H1 (cell line): ENCODE data around the gene ATG7. TPM values are rescaled to one million over a fixed set of nuclear protein-coding genes. Genes with fewer than 3 reads are reported as not detected.

Experiments used
- CTCF ChIA-PET: fragments of 300-600 bp; sonication (Branson Sonifier 250); formaldehyde crosslinking; loops from one replicate; lab custom pipeline; 2021; ENCODE audit not compliant: partially characterized antibody; lab: Charles Lee
- POLR2A ChIA-PET: fragments of 300-600 bp; sonication (Branson Sonifier 250); formaldehyde crosslinking; loops from one replicate; lab custom pipeline; 2021; ENCODE audit warnings: inconsistent platforms; ENCODE audit not compliant: partially characterized antibody; lab: Charles Lee
- DNase-seq, 2 experiments: peaks; one replicate each; pipeline versions ENCODE4 v3.0.0 to v3.0.0-alpha.2; 2010 to 2022; ENCODE audit warnings: low spot score in 2 of 2, low read depth in 1 of 2, mixed read lengths in 1 of 2
- FAIRE-seq: peaks from 2 replicates; lab custom pipeline; 2011; peaks lifted over from hg19 to GRCh38; lab: Jason Lieb, UNC
- H2AFZ ChIP-seq: 2 replicates; pipeline ENCODE4 v1.8.1; 2012; ENCODE audit warnings: low read length, inconsistent platforms
- H2AK5ac ChIP-seq: 2 replicates; pipeline ENCODE4 v1.6.1; 2013; ENCODE audit warnings: low read depth, low read length
- H2BK120ac ChIP-seq: replicated peaks from 2 replicates; pipeline ENCODE3; 2013; ENCODE audit warnings: low read depth, low read length, inconsistent platforms
- H2BK12ac ChIP-seq: 2 replicates; pipeline ENCODE4 v1.6.1; 2013; ENCODE audit warnings: low read depth, low read length
- H2BK15ac ChIP-seq: 2 replicates; pipeline ENCODE4 v1.6.1; 2013; ENCODE audit warnings: low read length
- H2BK20ac ChIP-seq: 2 replicates; pipeline ENCODE4 v1.6.1; 2013; ENCODE audit warnings: low read length
- H2BK5ac ChIP-seq: 2 replicates; pipeline ENCODE4 v1.6.1; 2013; ENCODE audit warnings: low read depth, low read length
- H3K14ac ChIP-seq: 2 replicates; pipeline ENCODE4 v1.6.1; 2013; ENCODE audit warnings: inconsistent platforms; ENCODE audit not compliant: insufficient read length
- H3K18ac ChIP-seq: 2 replicates; pipeline ENCODE4 v1.6.1; 2013; ENCODE audit warnings: low read length; ENCODE audit errors: extremely low read depth
- H3K23ac ChIP-seq: 2 replicates; pipeline ENCODE4 v1.6.1; 2013; ENCODE audit warnings: inconsistent platforms; ENCODE audit not compliant: insufficient read length
- H3K23me2 ChIP-seq: 2 replicates; pipeline ENCODE4 v1.6.1; 2013; ENCODE audit warnings: low read depth, low read length
- H3K27ac ChIP-seq: 2 replicates; pipeline ENCODE4 v1.6.1; 2011; ENCODE audit warnings: low read depth, low read length, inconsistent platforms
- H3K27me3 ChIP-seq, 4 experiments: replicated peaks in 1 of 4; 1 replicate in 1 of 4; 2 replicates in 3 of 4; pipeline versions ENCODE4 v1.6.1 to v1.8.1; 2011 to 2013; ENCODE audit warnings: low read length in 3 of 4, mild to moderate bottlenecking in 3 of 4, inconsistent platforms in 2 of 4, mixed read lengths in 2 of 4, moderate library complexity in 1 of 4; ENCODE audit not compliant: control insufficient read depth in 3 of 4, insufficient read depth in 3 of 4; ENCODE audit errors: extremely low read depth in 1 of 4
- H3K36me3 ChIP-seq, 4 experiments: 2 replicates each; pipeline versions ENCODE4 v1.6.1 to v1.8.1; 2011 to 2013; ENCODE audit warnings: mild to moderate bottlenecking in 4 of 4, low read length in 3 of 4, moderate library complexity in 2 of 4, control low read depth in 1 of 4, inconsistent platforms in 1 of 4; ENCODE audit not compliant: insufficient read depth in 4 of 4, control insufficient read depth in 2 of 4
- H3K4ac ChIP-seq: replicated peaks from 2 replicates; pipeline ENCODE3; 2013; ENCODE audit warnings: low read length, low read depth, mixed read lengths, inconsistent platforms; ENCODE audit not compliant: insufficient read length
- H3K4me1 ChIP-seq, 4 experiments: replicated peaks in 1 of 4; 1 replicate in 1 of 4; 2 replicates in 3 of 4; pipeline versions ENCODE4 v1.6.1 to v1.8.1; 2011 to 2013; ENCODE audit warnings: low read length in 3 of 4, inconsistent platforms in 2 of 4, mixed read lengths in 1 of 4; ENCODE audit not compliant: insufficient read depth in 4 of 4, control insufficient read depth in 3 of 4
- H3K4me2 ChIP-seq, 2 experiments: 2 replicates each; pipeline versions ENCODE4 v1.6.1 to v1.8.1; 2011 to 2013; ENCODE audit warnings: low read depth in 2 of 2, low read length in 2 of 2, control low read depth in 1 of 2, inconsistent platforms in 1 of 2, mild to moderate bottlenecking in 1 of 2; ENCODE audit not compliant: insufficient read depth in 1 of 2
- H3K4me3 ChIP-seq, 4 experiments: fragments of 200-600, 300-600 bp in 1 of 4; sonication (generic), shearing (Covaris generic), sonication (Bioruptor Twin) in 1 of 4; 2 replicates each; pipeline versions ENCODE4 v1.5.1 to v1.8.1; 2011 to 2016; ENCODE audit warnings: low read length in 4 of 4, low read depth in 3 of 4, control low read depth in 2 of 4, inconsistent platforms in 2 of 4, mild to moderate bottlenecking in 2 of 4, mixed read lengths in 1 of 4, moderate library complexity in 1 of 4; ENCODE audit not compliant: insufficient read depth in 2 of 4; ENCODE audit errors: extremely low read depth in 1 of 4
- H3K56ac ChIP-seq: replicated peaks from 2 replicates; pipeline ENCODE3; 2013; ENCODE audit warnings: low read depth, mild to moderate bottlenecking, mixed read lengths, low read length, inconsistent platforms; ENCODE audit not compliant: insufficient read length
- H3K79me1 ChIP-seq: 2 replicates; pipeline ENCODE4 v1.6.1; 2013; ENCODE audit warnings: low read depth, low read length, control low read depth
- H3K79me2 ChIP-seq, 2 experiments: 2 replicates each; pipeline versions ENCODE4 v1.6.1 to v1.8.1; 2012 to 2013; ENCODE audit warnings: low read length in 2 of 2, mild to moderate bottlenecking in 2 of 2, inconsistent platforms in 1 of 2; ENCODE audit not compliant: insufficient read depth in 2 of 2, control insufficient read depth in 1 of 2
- H3K9ac ChIP-seq, 4 experiments: replicated peaks in 1 of 4; 1 replicate in 1 of 4; 2 replicates in 3 of 4; pipeline versions ENCODE4 v1.6.1 to v1.8.1; 2011 to 2013; ENCODE audit warnings: low read depth in 3 of 4, low read length in 3 of 4, control low read depth in 2 of 4, mild to moderate bottlenecking in 2 of 4, moderate library complexity in 2 of 4, inconsistent platforms in 1 of 4; ENCODE audit errors: extremely low read depth in 1 of 4
- H3K9me3 ChIP-seq, 2 experiments: 2 replicates each; pipeline versions ENCODE4 v1.6.1 to v1.8.1; 2012 to 2013; ENCODE audit warnings: mild to moderate bottlenecking in 2 of 2, moderate library complexity in 2 of 2, control low read depth in 1 of 2, inconsistent platforms in 1 of 2, low read depth in 1 of 2, low read length in 1 of 2, mixed read lengths in 1 of 2; ENCODE audit not compliant: insufficient read depth in 2 of 2
- H4K20me1 ChIP-seq, 2 experiments: replicated peaks in 1 of 2; 2 replicates each; pipeline versions ENCODE3 to v1.8.1; 2011 to 2013; ENCODE audit warnings: inconsistent platforms in 2 of 2, low read length in 2 of 2, mild to moderate bottlenecking in 1 of 2; ENCODE audit not compliant: insufficient read depth in 2 of 2, control insufficient read depth in 1 of 2
- H4K5ac ChIP-seq: 2 replicates; pipeline ENCODE4 v1.6.1; 2013; ENCODE audit warnings: low read length, low read depth, mixed read lengths, inconsistent platforms; ENCODE audit not compliant: insufficient read length
- H4K8ac ChIP-seq: 2 replicates; pipeline ENCODE4 v1.8.0; 2013; ENCODE audit warnings: mild to moderate bottlenecking, moderate library complexity, low read length, inconsistent platforms; ENCODE audit not compliant: insufficient read depth; ENCODE audit errors: extremely low read depth
- H4K91ac ChIP-seq: replicated peaks from 2 replicates; pipeline ENCODE3; 2013; ENCODE audit warnings: low read length, mixed read lengths, inconsistent platforms; ENCODE audit not compliant: insufficient read length
- BCL11A ChIP-seq, 2 experiments: IDR thresholded peaks; one replicate each; pipeline ENCODE4 v1.6.1; 2011; ENCODE audit warnings: low read depth in 2 of 2, low read length in 2 of 2, mild to moderate bottlenecking in 2 of 2
- CTBP2 ChIP-seq: IDR thresholded peaks from 2 replicates; pipeline ENCODE4 v1.7.0; 2011; ENCODE audit warnings: borderline replicate concordance, mild to moderate bottlenecking, moderate library complexity, mixed read lengths, low read length; ENCODE audit not compliant: insufficient read depth, insufficient read length
- CTCF ChIP-seq, 3 experiments: IDR thresholded peaks; 1 replicate in 2 of 3; 2 replicates in 1 of 3; pipeline versions ENCODE4 v1.5.1 to v1.6.1; 2011; ENCODE audit warnings: low read length in 3 of 3, mild to moderate bottlenecking in 3 of 3, inconsistent platforms in 2 of 3, low read depth in 1 of 3, moderate library complexity in 1 of 3; ENCODE audit not compliant: insufficient read depth in 1 of 3; ENCODE audit errors: control extremely low read depth in 1 of 3
- FOSL1 ChIP-seq: IDR thresholded peaks from 2 replicates; pipeline ENCODE4 v1.6.1; 2011; ENCODE audit warnings: mild to moderate bottlenecking, low read depth, low read length, moderate library complexity; ENCODE audit not compliant: insufficient read depth
- GTF2F1 ChIP-seq: IDR thresholded peaks from 2 replicates; pipeline ENCODE4 v1.6.1; 2012; ENCODE audit warnings: low read depth, low read length, improper control_type of control experiment, borderline replicate concordance
- HDAC2 ChIP-seq, 2 experiments: fragments of 300-600 bp in 1 of 2; sonication (generic) in 1 of 2; IDR thresholded peaks; 2 replicates each; pipeline ENCODE4 v1.6.1; 2011 to 2012; ENCODE audit warnings: low read depth in 2 of 2, low read length in 2 of 2, mild to moderate bottlenecking in 2 of 2, moderate library complexity in 2 of 2, borderline replicate concordance in 1 of 2, inconsistent platforms in 1 of 2
- KDM1A ChIP-seq: fragments of 200-600, 300-600 bp; sonication (generic); IDR thresholded peaks from 2 replicates; pipeline ENCODE4 v1.7.1; 2016; ENCODE audit warnings: mild to moderate bottlenecking, low read length, borderline replicate concordance
- MAFK ChIP-seq: IDR thresholded peaks from 2 replicates; pipeline ENCODE4 v1.6.1; 2012; ENCODE audit warnings: low read depth, mild to moderate bottlenecking, improper control_type of control experiment, low read length
- NANOG ChIP-seq: IDR thresholded peaks from 2 replicates; pipeline ENCODE4 v1.6.1; 2011; ENCODE audit warnings: low read length, low read depth, mild to moderate bottlenecking, inconsistent platforms; ENCODE audit not compliant: insufficient read depth, poor library complexity, severe bottlenecking
- POU5F1 ChIP-seq: IDR thresholded peaks from 2 replicates; pipeline ENCODE4 v1.6.1; 2011; ENCODE audit warnings: low read depth, mild to moderate bottlenecking, low read length, moderate library complexity
- SP1 ChIP-seq: IDR thresholded peaks from 2 replicates; pipeline ENCODE4 v1.6.1; 2011; ENCODE audit warnings: low read depth, low read length
- WGBS, 2 experiments: shearing (Covaris generic) in 1 of 2; methylation state at CpG; one replicate each; pipeline versions ENCODE4 v1.1.6 to v1.1.7; 2013 to 2015; ENCODE audit warnings: low lambda C conversion rate in 2 of 2, mixed read lengths in 2 of 2, inconsistent platforms in 1 of 2, low coverage in 1 of 2, missing lambda C conversion rate in 1 of 2; ENCODE audit not compliant: insufficient replicate concordance in 2 of 2, insufficient coverage in 1 of 2, insufficient read length in 1 of 2; ENCODE audit errors: extremely low coverage in 1 of 2, missing lambda C conversion rate in 1 of 2; 5-methylcytosine and 5-hydroxymethylcytosine counted together
- polyA plus RNA-seq, 7 experiments: library from polyadenylated mRNA; depleted of rRNA in 3 of 7; stranded (reverse) in 5 of 7; unstranded in 2 of 7; fragments of >200 nt in 5 of 7; fragments of 200-250 nt in 2 of 7; gene quantifications; 1 replicate in 5 of 7; 2 replicates in 1 of 7; 4 replicates in 1 of 7; pipeline versions ENCODE4 v1.2.1 to v1.2.3, GENCODE V29; 2011 to 2013; ENCODE audit warnings: missing spikeins in 2 of 7, mixed read lengths in 2 of 7
- total RNA-seq: library from RNA; stranded (reverse); fragmentation: NEBNext Ultra II Directional; extraction: Animal tissue kit (Norgen Biotek cat#: 25700); gene quantifications from 2 replicates; pipeline ENCODE4 v1.2.1, GENCODE V29; 2021

ATG7 gene
- total and polyA plus RNA-seq, 2 of the 8 experiments (the other 6 are each of a cell fraction or from before 2014, with no cell fraction given): 15.0 to 19.1 TPM

GRCh38 chr3:11461226-11461625 is 189.0 kb downstream of the ATG7 start:
- Histone ChIP-seq H3K23me2 (no peaks in the 10 kb centered on the region), H3K4me2 (no peak overlapping the region), H3K9me3 (no peaks in the 10 kb centered on the region), H3K4me1 (no peaks in the 10 kb centered on the region), H3K23ac (no peak overlapping the region), H2BK15ac (no peak overlapping the region), H3K18ac (no peak overlapping the region), H2AFZ (no peak overlapping the region), H2BK12ac (no peak overlapping the region), H2BK120ac (no peak overlapping the region), H4K20me1 (no peaks in the 10 kb centered on the region), H3K27me3 (no peaks in the 10 kb centered on the region), H3K4me3 (no peak overlapping the region), H3K4ac (no peak overlapping the region), H3K27ac (no peak overlapping the region), H2BK5ac (no peak overlapping the region), H3K79me1 (no peaks in the 10 kb centered on the region), H4K8ac (no peak overlapping the region), H3K14ac (no peak overlapping the region), H3K79me2 (no peaks in the 10 kb centered on the region), H4K5ac (no peak overlapping the region), H2AK5ac (no peak overlapping the region), H4K91ac (no peak overlapping the region), H3K9ac (no peak overlapping the region), H2BK20ac (no peak overlapping the region), H3K56ac (no peak overlapping the region), H3K36me3 (no peaks in the 10 kb centered on the region)
- DNase-seq (no peak), FAIRE-seq (no peak)
- CTCF ChIA-PET: interaction anchor here (0.8 to 2.2 kb wide), 3 partner anchors 18 to 81 kb away, joined by 3 to 5 read pairs (median 3); no protein-coding TSS in a partner anchor
- POLR2A ChIA-PET: no interaction called here
- 88% methylated on average over 3 of the region's 3 CpGs; no CpG with 5 or more reads in 1 of the 2 experiments for WGBS, 2 experiments
- TF ChIP-seq HDAC2 (IDR thresholded peaks at IDR 0.05; ENCODE audit: borderline replicate concordance in 1 of 2, low read depth in 2 of 2, low read length in 2 of 2) (no peak), MAFK (no peak), CTCF (IDR thresholded peaks at IDR 0.05; ENCODE audit: control extremely low read depth in 1 of 3, insufficient read depth in 1 of 3, low read depth in 1 of 3, low read length in 3 of 3) (no peak), BCL11A (IDR thresholded peaks at IDR 0.05; ENCODE audit: low read depth in 2 of 2, low read length in 2 of 2) (no peak), GTF2F1 (no peak), POU5F1 (no peak), NANOG (no peak), SP1 (no peak), KDM1A (no peak), FOSL1 (no peak), CTBP2 (no peak)
